NCI-H345 treated with DMSO at 0.1 percent for 48 hours (cell line): ENCODE measurements around the gene CRNKL1.

Experiments
- DNase-seq: peaks from one replicate; lab custom pipeline; 2025; ENCODE audit not compliant: unreplicated experiment; lab: John Stamatoyannopoulos, UW

Gene CRNKL1

DNA sequence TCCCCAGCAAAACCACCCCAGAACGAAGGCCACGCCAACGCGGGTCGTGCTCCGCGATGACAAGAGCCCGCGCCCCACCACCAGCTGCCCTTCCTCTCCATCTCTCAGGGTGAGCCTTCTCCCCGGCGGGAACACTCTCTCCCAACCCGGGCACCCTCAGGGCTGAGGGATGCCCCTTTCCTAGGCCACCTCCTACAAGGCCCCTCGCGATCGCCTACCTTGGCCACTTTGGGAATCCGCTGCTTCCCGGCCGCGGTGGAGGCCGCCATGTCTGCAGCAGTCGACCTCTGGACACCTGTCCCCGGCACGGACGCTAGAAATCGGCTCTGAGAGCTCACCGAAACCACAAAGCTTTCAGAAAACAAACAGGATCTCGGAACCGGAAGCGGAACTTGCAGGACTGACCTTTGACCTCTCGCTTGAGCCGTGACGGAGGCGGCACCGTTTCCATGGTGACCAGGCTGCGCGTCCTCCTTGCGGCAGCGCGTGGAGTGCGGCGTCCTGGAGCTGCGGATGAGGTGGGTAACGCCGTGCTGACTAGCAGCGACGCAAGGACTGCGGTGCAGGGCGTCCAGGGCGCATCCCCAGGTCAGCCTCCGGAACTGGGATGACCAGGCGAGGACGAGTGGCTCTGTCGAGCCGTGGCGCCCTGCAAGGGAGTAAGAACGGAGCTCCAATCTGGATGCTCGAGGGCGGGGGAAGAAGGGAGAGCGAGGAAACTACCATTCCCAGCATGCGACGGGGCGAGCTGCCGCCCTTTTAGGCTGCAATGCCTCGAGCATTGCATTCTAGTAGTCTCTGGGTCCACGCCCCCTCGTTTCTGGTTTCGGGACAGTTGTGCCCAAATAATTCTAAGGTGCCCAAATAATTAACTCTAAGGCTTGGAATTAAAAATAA, at the start of gene CRNKL1, which contains the start of gene CFAP61:
Gene CRNKL1, minus strand, starts transcription at position 393 of the 897 bp plus-strand sequence. Its CDS starts 124 bp downstream, at position 269.
Gene CFAP61, plus strand, starts transcription at position 459 of the 897 bp plus-strand sequence. CDS start 4,122 bp downstream, outside the sequence.
- DNase-seq: peak; percentile 98

DNA sequence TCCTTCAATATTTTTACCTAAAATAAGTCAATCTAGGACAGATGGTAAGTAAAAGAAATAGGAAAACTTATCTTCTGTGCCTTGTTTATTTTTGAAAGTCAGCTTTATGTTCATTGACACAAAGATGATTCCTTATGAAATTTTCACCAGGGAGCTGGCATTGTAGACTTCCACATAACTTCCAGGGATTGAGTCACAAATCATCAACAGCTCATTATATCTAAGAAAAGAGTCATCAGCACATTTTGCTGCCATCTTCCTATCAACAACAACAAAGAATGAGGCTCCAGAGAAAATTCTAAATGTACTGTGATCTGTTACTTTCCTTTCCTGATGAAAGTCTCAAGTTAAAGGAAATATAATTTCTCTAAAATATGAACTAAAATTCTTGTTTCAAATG, 48.6 kb upstream of the CRNKL1 start:
- DNase-seq: no peak

- no peak for DNase-seq
These were observed 44.2 kb upstream of the CRNKL1 start for GRCh38 chr20:20096421-20096820.

- DNase-seq: no peak
These were observed 43.0 kb upstream of the CRNKL1 start for GRCh38 chr20:20095114-20095872.

DNA sequence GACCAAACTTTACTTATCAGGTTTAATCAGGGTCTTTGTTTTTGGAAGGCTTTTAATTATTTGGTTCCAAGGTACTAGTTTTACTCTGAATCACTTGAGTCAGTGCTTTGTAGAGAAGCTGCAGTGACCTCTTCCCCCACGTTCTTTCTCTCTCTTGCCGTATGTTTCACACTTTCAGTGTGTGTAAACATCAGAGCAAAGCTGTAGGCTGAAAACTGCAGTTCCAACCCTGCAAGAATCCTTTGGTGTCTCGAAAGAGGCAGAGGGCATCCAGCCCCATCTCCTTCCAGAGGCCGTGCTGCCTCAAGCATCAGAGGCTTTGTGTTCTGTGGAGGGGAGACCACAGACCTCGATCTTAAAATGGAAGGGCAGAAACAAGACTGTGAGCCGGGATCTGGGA, 42.1 kb upstream of the CRNKL1 start:
- DNase-seq: no peak

GRCh38 chr20:20092827-20093226, 40.6 kb upstream of the CRNKL1 start:
- DNase-seq: no peak

DNA sequence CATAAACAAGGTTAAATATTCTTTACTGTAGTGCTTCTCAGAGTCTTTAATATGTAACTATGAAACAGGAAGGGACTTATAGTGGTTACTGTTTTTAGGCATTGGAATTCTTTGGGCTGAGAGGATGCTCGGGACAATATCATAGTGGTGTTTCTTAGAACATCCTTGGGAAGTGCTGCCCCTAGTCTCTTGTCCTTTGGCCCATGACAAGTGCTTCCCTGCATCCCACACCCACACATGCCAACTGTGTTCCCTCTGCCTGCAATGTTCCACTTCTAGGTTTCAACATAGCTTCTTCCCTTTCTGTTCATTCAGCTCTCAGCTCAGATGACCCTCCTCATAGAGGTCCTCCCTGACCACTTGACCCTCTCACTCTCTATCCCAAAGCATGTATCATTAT, 37.7 kb upstream of the CRNKL1 start:
- no peak for DNase-seq

DNA sequence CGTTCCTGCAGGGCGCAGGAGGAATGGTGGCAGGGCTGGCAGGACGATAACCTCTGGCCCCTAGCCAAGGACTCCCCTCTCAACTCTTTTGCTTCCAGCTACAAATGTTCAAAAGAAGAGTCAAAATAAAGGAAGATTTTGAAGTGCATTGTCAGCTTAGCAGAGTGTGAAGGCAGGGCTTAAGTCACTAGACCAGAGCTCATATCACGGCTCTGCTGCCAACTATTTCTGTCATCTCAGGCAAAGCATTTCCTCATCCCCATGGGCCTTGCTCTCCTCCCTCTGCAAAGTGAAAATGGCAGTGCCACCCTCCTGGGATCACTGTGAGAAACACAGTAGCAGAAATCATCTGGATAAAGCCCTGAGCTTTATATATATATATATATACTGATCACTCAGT, 36.8 kb upstream of the CRNKL1 start:
- DNase-seq: no peak

GRCh38 chr20:20085812-20086211, 33.5 kb upstream of the CRNKL1 start:
- DNase-seq: no peak

DNA sequence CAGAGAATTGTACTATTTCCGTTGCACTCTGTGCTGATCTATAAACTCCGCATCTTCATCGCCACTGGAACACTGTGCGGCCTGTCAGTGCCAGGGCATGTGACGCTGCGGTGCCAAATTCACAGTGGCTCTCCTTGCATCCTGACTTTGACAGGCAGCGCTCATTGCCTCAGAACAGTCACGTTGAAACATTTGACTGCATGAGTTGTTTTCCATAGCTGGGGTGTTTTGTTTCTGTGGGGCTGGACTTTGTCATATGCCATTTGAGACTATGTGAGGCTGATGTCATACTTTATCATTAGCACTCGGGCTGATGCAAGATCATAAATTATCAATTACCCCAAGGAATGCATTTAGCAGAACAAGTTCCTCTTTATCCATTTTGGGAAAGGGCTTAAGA, 32.8 kb upstream of the CRNKL1 start:
- DNase-seq: no peak

DNA sequence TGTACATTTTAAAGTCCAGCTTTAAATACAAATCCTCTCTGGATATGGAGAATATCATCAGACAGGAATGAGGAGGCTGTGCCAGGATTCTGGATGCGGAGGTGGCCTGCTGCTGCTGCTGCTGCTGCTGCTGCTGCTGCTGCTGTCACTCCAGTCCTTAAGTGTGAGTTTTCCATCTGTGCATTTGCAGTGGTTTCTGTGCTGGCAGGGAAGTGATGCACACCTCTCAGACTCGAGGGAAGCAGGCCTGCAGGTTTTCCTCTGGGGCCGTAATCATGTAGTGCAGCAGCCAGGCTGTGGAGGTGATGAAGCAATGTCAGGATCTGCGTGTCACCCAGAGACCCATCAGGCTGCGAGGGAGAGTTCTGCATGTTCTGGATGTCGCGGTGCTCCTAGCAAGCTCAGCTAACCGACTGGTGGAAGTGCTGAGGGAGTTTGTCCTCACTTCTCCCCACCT, 32.1 kb upstream of the CRNKL1 start:
- no peak for DNase-seq

DNA sequence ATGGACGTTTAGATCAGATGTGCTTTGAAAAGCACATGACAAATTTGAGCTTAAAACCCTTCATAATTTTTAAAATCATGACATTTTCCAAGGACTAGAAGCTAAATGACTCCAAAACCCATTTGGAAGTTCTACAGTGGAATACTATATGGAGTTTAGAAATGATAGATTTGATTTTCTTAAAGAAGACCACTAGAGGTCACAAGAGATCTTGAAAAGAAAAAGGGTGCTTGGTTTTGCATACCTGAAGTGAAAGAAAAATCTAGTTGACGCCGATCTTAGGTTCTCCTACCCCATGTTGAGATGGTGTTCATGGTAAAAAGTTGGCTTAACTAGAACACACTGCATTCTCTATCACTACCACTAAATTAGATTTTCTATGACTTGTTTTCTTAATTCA, 31.5 kb upstream of the CRNKL1 start:
- peak; percentile 70 for DNase-seq

DNA sequence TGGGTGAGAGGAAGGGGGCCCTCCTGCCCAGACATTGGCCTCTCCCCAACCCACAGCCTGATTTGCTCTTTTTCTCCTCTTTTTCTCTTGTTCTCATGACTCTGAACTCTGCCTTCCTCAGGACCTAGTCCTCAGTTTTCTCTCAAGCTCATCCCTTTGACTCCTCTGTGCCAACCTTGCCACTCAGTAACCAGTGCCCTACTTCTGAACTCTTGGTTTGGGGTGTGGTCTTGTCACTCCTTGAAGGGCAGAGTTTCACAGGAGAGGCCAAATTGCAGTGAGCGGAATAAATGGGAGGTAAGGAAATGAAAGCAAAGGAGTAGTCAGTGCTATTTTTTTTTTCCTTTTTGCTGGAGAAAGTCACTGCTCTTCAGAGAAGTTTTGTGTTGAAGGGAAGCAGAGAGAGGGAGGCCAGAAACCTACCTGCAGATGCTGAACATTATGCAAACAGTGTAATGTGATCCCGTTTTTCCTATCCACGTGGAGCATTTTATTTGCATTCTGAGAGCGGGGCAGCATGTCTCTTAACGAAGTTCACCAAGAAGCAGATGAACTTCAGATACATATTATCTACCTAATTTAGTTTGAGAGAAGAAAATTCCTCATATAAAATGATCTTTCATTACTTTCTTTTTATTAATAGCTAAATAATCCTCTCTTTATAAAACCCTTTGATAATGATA, 27.0 kb upstream of the CRNKL1 start:
- DNase-seq: peak; percentile 8

DNA sequence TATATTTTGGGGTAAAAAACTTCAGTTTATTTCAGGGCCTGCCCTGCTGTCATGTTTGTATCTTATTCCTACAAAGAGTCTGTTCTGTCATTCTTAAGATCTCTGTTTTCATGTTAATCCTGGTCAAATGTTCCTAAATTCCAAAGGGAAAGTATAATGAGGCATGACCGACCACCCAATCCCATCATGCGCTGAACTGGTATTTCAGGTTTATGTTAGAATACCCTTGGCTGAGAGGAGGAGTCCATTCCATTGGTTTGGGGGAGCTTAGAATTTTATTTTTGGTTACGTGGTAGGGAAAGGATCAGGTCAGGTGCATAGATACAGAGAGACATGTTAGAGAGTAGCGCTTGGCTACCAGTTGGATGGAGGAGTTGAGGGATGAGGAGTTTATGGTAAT, 25.8 kb upstream of the CRNKL1 start:
- DNase-seq: no peak

GRCh38 chr20:20076297-20077065, 24.2 kb upstream of the CRNKL1 start:
- no peak for DNase-seq

DNA sequence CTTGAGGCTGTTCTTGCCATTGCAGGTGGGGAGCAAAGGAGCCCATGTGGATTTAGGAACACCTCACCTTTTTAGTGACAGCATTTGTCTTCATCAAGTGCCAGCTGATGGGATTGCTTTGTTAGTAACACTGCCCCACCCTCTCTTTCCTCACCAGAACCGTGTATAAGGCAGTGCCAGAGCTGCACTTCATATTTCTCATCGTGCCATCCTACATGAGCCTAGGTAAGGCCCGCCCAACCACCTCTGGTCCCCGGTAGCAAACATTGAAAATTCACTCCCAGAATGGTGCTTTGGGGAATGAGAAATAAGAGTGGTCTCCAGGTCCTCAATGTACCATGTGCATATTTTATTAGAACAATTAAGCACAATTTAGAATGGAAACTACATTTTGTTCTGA, 22.8 kb upstream of the CRNKL1 start:
- no peak for DNase-seq

GRCh38 chr20:20073801-20074371, 21.6 kb upstream of the CRNKL1 start:
- peak; percentile 82 for DNase-seq

GRCh38 chr20:20070871-20071726, 18.8 kb upstream of the CRNKL1 start:
- DNase-seq: no peak

- no peak for DNase-seq
These were observed 13.1 kb upstream of the CRNKL1 start for GRCh38 chr20:20065361-20065760.
